GM19455 (cell line): ENCODE results near the gene NPAS3.

ENCODE experiments used
- ATAC-seq: cut with Tn5 transposase; IDR thresholded peaks from one replicate; pipeline ENCODE4 v1.9.1; 2021; ENCODE audit not compliant: unreplicated experiment

The NPAS3 gene

GRCh38 chr14:33150666-33151428 is 212.2 kb downstream of the NPAS3 start:
- no peak for ATAC-seq

- no peak for ATAC-seq
Measured at GRCh38 chr14:33163109-33163508, 224.4 kb downstream of the NPAS3 start.

- no peak for ATAC-seq
Measured at GRCh38 chr14:33163600-33163999, 224.9 kb downstream of the NPAS3 start.

GRCh38 chr14:33165144-33165925 is 226.7 kb downstream of the NPAS3 start:
- no peak for ATAC-seq

- no peak for ATAC-seq
Measured at GRCh38 chr14:33165926-33166289, 227.2 kb downstream of the NPAS3 start.

GRCh38 chr14:33175951-33176350 is 237.3 kb downstream of the NPAS3 start:
- ATAC-seq: no peak

GRCh38 chr14:33184587-33184986 is 245.9 kb downstream of the NPAS3 start:
- no peak for ATAC-seq

GRCh38 chr14:33186656-33187055 is 248.0 kb downstream of the NPAS3 start:
- no peak for ATAC-seq

- ATAC-seq: no peak
Measured at GRCh38 chr14:33188880-33189279, 250.2 kb downstream of the NPAS3 start.

- ATAC-seq: no peak
Measured at GRCh38 chr14:33191855-33192254, 253.2 kb downstream of the NPAS3 start.

GRCh38 chr14:33194551-33194950 is 255.9 kb downstream of the NPAS3 start:
- no peak for ATAC-seq

GRCh38 chr14:33198684-33199083 is 260.0 kb downstream of the NPAS3 start:
- no peak for ATAC-seq

- ATAC-seq: no peak
Measured at GRCh38 chr14:33201116-33201515, 262.4 kb downstream of the NPAS3 start.

GRCh38 chr14:33206981-33207380 is 268.3 kb downstream of the NPAS3 start:
- ATAC-seq: no peak

- ATAC-seq: no peak
Measured at GRCh38 chr14:33207467-33208017, 268.9 kb downstream of the NPAS3 start.

GRCh38 chr14:33210311-33210710 is 271.6 kb downstream of the NPAS3 start:
- ATAC-seq: no peak

- no peak for ATAC-seq
Measured at GRCh38 chr14:33218026-33218425, 279.3 kb downstream of the NPAS3 start.

GRCh38 chr14:33219957-33220356 is 281.3 kb downstream of the NPAS3 start:
- no peak for ATAC-seq

GRCh38 chr14:33229269-33229929 is 290.7 kb downstream of the NPAS3 start:
- ATAC-seq: no peak

GRCh38 chr14:33230021-33230420 is 291.3 kb downstream of the NPAS3 start:
- no peak for ATAC-seq

- ATAC-seq: no peak
Measured at GRCh38 chr14:33232031-33232430, 293.4 kb downstream of the NPAS3 start.
